ENCODE data around the gene TGFBR3.

TGFBR3 gene

DNA sequence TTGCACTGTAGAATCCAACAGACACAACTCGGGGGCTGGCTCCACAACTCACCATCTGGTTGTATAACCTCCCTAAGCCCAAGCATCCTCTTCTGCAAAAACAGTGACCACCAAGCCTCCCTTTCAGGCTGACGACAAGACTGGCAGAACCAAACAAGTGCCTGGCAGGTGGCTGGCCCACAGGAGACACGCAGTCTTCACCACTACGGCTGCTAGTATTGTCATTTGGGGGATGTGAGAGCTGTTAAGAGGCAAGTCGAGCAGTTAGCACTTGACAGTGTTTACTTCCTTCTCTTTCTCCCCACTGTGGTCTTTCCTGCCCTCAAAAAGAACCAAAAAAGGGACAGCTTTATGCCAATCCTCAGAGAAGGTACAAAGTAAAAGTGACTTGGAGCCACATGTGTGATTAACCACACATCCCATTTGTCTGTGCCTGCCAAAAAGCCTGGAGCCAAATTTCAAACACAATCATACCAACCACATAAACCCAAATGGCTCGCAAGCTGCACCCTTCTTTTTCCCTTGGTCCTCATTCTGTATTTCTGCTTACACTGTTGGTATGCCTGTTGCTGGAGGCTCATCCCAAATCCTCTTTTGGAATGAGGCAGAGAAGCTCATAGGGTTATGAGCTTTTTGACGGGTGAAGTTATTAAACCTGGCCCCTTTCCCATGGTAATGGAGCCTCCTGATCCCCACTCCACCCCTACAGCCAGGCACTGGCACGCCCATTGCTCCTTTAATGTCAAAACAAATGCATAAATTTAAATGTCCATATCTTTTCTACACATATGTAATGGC, 94.1 kb downstream of the TGFBR3 start:
- no peak overlapping the region for H3K27ac ChIP-seq
- no peak overlapping the region for H3K9ac ChIP-seq
- H3K27me3 ChIP-seq (ENCODE audit: insufficient read depth, low read depth), result no peaks in the 10 kb centered on the region
- no peak overlapping the region for H3K4me3 ChIP-seq (IDR thresholded peaks at IDR 0.05; ENCODE audit: insufficient read depth, low read depth, low read length)
- H4K20me1 ChIP-seq (ENCODE audit: insufficient read depth), result no peaks in the 10 kb centered on the region
- no peak overlapping the region for H2AFZ ChIP-seq (ENCODE audit: low read depth)
- H3K4me1 ChIP-seq (ENCODE audit: low read depth, poor library complexity, severe bottlenecking), result no peaks in the 10 kb centered on the region
- TF ChIP-seq, protein P1, sequence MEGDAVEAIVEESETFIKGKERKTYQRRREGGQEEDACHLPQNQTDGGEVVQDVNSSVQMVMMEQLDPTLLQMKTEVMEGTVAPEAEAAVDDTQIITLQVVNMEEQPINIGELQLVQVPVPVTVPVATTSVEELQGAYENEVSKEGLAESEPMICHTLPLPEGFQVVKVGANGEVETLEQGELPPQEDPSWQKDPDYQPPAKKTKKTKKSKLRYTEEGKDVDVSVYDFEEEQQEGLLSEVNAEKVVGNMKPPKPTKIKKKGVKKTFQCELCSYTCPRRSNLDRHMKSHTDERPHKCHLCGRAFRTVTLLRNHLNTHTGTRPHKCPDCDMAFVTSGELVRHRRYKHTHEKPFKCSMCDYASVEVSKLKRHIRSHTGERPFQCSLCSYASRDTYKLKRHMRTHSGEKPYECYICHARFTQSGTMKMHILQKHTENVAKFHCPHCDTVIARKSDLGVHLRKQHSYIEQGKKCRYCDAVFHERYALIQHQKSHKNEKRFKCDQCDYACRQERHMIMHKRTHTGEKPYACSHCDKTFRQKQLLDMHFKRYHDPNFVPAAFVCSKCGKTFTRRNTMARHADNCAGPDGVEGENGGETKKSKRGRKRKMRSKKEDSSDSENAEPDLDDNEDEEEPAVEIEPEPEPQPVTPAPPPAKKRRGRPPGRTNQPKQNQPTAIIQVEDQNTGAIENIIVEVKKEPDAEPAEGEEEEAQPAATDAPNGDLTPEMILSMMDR (conservative IDR thresholded peaks at IDR 0.05; ENCODE audit: low read depth, low read length), result no peak
- no peak overlapping the region for H3K4me2 ChIP-seq
- H3K79me2 ChIP-seq (ENCODE audit: insufficient read depth, low read depth), result no peaks in the 10 kb centered on the region
- H3K36me3 ChIP-seq (ENCODE audit: insufficient read depth), result no peaks in the 10 kb centered on the region

DNA sequence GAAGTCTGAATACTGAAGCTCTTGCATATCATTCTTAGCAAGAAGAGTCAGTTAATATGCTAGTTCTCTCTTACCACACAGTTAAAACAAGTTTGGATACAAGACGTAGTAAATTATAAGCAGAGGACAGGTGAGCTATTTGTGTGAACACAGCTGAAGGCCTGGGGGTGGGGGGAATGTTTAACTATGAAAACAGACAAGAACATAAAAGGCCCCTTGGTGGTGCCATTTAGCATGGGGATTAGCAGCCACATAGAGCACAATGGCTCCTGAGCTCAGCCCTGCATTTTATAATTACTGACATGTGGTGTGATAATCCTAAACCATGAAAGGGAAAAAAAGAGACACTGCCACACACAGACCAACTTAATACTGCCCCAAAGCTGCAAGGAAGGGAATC, 94.8 kb downstream of the TGFBR3 start:
- Histone ChIP-seq H3K4me2 (no peak overlapping the region), H3K27me3 (ENCODE audit: insufficient read depth, low read depth) (no peaks in the 10 kb centered on the region), H3K9ac (no peak overlapping the region), H3K4me1 (ENCODE audit: low read depth, poor library complexity, severe bottlenecking) (no peaks in the 10 kb centered on the region), H3K27ac (no peak overlapping the region), H3K36me3 (ENCODE audit: insufficient read depth) (no peaks in the 10 kb centered on the region), H4K20me1 (ENCODE audit: insufficient read depth) (no peaks in the 10 kb centered on the region), H3K79me2 (ENCODE audit: insufficient read depth, low read depth) (no peaks in the 10 kb centered on the region), H3K4me3 (IDR thresholded peaks at IDR 0.05; ENCODE audit: insufficient read depth, low read depth, low read length) (no peak overlapping the region), H2AFZ (ENCODE audit: low read depth) (no peak overlapping the region)
- TF ChIP-seq, protein P1 (conservative IDR thresholded peaks at IDR 0.05; ENCODE audit: low read depth, low read length), result no peak

DNA sequence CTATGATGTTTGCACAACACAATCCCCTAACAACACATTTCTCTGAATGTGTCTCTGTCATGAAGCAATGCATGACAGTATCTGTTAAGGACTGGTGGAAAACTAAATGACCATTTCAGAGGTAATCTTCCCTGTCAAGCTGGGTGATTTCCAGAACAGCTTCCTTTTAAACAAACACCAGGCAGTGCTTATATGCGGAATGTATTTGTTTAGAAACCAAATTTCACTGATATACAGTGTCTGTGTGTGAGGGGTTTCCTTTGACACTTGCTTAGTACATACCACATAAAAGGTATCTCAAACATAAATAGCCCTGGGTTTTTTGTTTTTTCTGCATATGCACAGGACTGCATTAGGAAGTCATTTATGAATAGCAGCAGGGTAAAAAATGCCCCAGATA, 95.6 kb downstream of the TGFBR3 start:
- Histone ChIP-seq H3K9ac (no peak overlapping the region), H3K4me2 (no peak overlapping the region), H3K4me1 (ENCODE audit: low read depth, poor library complexity, severe bottlenecking) (no peaks in the 10 kb centered on the region), H3K4me3 (IDR thresholded peaks at IDR 0.05; ENCODE audit: insufficient read depth, low read depth, low read length) (no peak overlapping the region), H3K27me3 (ENCODE audit: insufficient read depth, low read depth) (no peaks in the 10 kb centered on the region), H4K20me1 (ENCODE audit: insufficient read depth) (no peaks in the 10 kb centered on the region), H3K79me2 (ENCODE audit: insufficient read depth, low read depth) (no peaks in the 10 kb centered on the region), H2AFZ (ENCODE audit: low read depth) (no peak overlapping the region), H3K27ac (no peak overlapping the region), H3K36me3 (ENCODE audit: insufficient read depth) (no peaks in the 10 kb centered on the region)
- TF ChIP-seq, protein P1 (conservative IDR thresholded peaks at IDR 0.05; ENCODE audit: low read depth, low read length), result no peak

DNA sequence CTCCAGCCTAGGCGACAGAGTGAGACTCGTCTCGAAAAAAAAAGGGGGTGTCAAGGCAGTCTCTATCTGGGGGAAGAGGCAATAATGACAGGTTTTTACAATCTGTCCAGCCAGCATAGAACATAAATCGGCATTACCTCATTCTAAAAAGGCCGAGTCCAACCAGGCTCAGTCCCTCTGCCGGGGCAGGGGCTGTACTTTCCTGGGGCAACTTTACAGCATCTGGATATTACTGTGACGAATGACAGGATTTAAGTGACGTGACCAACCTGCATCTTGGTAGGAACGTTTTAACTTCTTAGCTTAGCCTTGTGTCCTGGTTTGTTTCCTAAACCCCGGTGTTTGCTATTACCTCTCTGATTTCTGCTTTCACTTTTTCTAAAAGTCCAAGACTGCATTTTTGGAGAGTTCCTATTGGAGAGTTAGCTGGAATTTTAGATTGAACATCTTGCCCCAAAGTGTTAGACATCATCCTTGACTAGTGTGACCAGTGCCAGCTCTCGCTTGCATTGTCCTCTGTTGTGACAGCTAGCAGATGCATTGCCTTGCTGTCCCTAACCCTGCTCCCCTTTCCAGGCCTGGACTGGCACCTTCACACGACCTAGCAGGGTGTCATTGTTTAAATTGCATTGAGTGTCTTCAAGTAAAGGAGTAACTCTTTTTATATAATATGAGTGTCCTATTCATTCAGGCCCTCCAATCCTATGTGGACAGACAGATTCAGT, 96.5 kb downstream of the TGFBR3 start:
- Histone ChIP-seq H3K79me2 (ENCODE audit: insufficient read depth, low read depth) (no peaks in the 10 kb centered on the region), H3K36me3 (ENCODE audit: insufficient read depth) (no peaks in the 10 kb centered on the region), H3K27me3 (ENCODE audit: insufficient read depth, low read depth) (no peaks in the 10 kb centered on the region), H3K9ac (no peak overlapping the region), H3K4me2 (no peak overlapping the region), H4K20me1 (ENCODE audit: insufficient read depth) (no peaks in the 10 kb centered on the region), H3K27ac (no peak overlapping the region), H3K4me3 (IDR thresholded peaks at IDR 0.05; ENCODE audit: insufficient read depth, low read depth, low read length) (no peak overlapping the region), H2AFZ (ENCODE audit: low read depth) (no peak overlapping the region), H3K4me1 (ENCODE audit: low read depth, poor library complexity, severe bottlenecking) (no peaks in the 10 kb centered on the region)
- TF ChIP-seq, protein P1 (conservative IDR thresholded peaks at IDR 0.05; ENCODE audit: low read depth, low read length), result no peak
